GM12801 (cell line): ENCODE measurements around the gene TCFL5.

Experiments
- CTCF ChIP-seq: IDR thresholded peaks from one replicate; pipeline ENCODE4 v1.5.1; 2011; ENCODE audit warnings: control low read depth; ENCODE audit not compliant: insufficient read length; ENCODE audit errors: extremely low read depth

The TCFL5 gene

GRCh38 chr20:62906209-62906608, 44.6 kb upstream of the TCFL5 start:
- no peak for TF ChIP-seq CTCF

DNA sequence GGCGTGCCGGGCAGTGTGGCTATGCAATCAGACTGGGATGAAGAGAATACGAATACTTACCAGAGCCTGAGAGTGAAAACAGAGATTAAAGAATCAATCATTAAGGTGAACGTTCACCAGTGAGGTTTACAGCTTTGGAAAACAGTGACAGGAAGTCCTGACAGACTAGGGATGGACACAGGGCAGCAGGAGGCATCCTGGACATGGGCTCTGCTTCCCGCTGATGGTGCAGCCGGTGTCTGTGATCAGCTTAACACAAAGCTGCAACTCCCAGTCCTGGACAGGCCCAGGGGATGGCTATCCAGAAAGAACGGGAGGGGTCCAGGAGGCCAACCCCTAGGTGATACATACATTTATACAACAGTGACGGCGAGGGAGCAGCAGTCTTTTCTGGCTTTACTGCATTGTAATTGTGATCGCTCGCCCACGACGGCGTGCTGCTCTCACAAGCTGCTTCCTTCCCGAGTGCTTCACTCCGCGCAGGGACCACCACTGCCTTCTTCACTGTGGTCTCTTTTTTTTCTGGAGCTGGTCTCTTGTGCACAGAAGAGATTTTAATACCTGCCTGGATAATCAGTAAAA, 44.0 kb upstream of the TCFL5 start:
- no peak for TF ChIP-seq CTCF

DNA sequence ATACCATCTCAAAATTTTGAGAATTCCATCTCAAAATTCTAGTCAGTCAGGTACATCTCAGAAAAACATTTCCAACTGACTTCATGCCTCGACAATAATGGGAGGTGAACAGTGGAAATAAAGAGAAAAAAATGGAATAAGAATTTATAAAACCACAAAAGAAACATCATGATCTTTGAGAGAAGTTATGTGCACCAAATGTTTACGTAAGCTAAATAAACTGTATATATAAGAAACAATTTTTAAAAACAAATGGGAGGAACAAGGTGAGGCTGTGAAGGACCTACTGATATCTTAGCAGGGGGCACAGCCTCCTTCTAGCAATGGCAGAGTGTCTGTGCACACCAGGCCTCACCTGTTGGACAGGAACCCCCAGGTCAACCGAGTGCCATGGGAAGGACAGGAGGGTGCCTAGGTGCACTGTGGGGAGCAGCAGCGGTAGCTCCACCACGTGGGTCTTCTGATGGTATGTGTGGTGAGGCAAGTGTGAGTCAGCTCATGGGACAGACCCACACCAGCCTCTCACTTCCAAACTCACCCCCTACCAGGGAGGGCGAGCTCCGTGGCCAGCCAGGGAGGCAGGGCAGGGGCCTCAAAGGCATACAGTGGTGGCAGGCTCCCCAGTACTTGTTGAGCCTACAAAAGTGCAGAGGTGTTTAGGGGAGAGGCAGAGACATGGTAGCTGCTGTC, 41.4 kb upstream of the TCFL5 start:
- no peak for TF ChIP-seq CTCF

DNA sequence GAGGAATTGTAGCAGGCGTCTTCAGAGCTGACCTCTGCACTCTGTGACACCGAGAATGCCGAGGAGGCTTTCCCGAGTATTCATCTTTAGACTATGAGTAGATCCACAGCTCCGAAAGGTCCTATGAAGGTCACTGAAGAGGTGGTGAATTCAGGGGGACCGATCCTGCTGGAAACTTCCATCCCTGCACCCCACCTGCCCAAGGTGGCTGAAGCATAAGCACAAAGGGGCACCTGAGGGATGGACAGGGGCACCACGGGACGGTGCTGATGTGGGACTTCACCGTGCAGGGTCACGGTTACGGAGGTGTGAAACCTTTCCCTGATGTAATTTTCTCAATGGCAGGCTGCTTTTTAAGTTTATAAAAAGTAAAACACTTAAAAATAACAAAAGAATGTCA, 40.3 kb upstream of the TCFL5 start:
- TF ChIP-seq CTCF, result no peak

GRCh38 chr20:62900692-62901584, 39.3 kb upstream of the TCFL5 start:
- TF ChIP-seq CTCF, result no peak

DNA sequence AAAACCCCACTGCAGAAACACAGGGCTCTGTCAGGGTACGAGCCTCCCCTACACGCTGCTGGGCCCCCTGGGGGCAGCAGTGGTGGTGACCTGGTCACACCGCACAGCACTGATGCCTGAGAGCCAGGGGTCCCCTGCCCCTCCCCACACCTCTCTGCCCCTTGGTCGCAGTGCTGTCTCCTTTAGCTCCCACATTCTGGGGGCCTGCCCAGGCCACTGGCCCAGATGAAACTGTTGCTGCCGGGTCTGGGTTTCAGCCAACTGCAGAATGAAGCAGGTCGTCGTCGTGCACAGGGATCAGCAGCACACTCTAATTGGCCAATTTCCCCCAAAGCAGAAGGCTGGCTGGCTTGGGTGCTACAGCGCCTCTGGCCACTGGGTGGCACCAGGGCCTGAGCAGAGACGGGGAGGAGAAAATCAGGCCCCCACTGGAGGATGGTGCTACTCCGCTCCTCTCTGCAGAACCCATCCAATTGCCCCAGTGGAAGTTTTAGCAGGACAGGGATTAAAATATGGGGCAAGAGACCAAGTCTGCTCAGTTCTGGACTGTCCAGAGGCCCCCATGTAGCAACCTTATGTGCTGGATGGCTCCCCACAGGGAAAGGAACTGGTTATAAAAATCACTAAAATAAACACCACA, 38.5 kb upstream of the TCFL5 start:
- peak; percentile 60 for TF ChIP-seq CTCF

GRCh38 chr20:62899633-62900051, 38.0 kb upstream of the TCFL5 start:
- TF ChIP-seq CTCF, result no peak
